Endothelial cell of umbilical vein (primary cell): ENCODE results near the gene CLTCL1. TPM values are rescaled to one million over a fixed set of nuclear protein-coding genes. Genes with fewer than 3 reads are reported as not detected.

ENCODE experiments used
- BruUV-seq: library from RNA; stranded (reverse); fragments of 400-500 nt; replicated peaks from 2 replicates; lab custom pipeline; 2021; lab: Mats Ljungman, UMichigan
- CTCF ChIA-PET: fragments of 300-600, 350-600 bp; sonication (Branson Sonifier 250); formaldehyde crosslinking; loops from one replicate; lab custom pipeline; 2021; ENCODE audit warnings: antibody characterized with exemption, inconsistent platforms; lab: Charles Lee
- POLR2A ChIA-PET: fragments of 300-600, 350-600 bp; sonication (Branson Sonifier 250); formaldehyde crosslinking; loops from one replicate; lab custom pipeline; 2021; ENCODE audit warnings: antibody characterized with exemption, inconsistent platforms; lab: Charles Lee
- DNase-seq: peaks from one replicate; pipeline ENCODE4 v3.0.0-alpha.2; 2011; ENCODE audit warnings: low read depth, low spot score
- FAIRE-seq: peaks from 2 replicates; lab custom pipeline; 2011; peaks lifted over from hg19 to GRCh38; lab: Jason Lieb, UNC
- H2AFZ ChIP-seq: 2 replicates; pipeline ENCODE4 v1.6.0; 2012; ENCODE audit warnings: low read depth, low read length, control low read depth, inconsistent platforms
- H3K27ac ChIP-seq: 2 replicates; pipeline ENCODE4 v1.5.1; 2011; ENCODE audit warnings: low read depth, mild to moderate bottlenecking, control low read depth, low read length, moderate library complexity; ENCODE audit not compliant: insufficient read depth
- H3K27me3 ChIP-seq, 2 experiments: 2 replicates each; pipeline versions ENCODE4 v1.6.0 to v1.6.1; 2011; ENCODE audit warnings: low read length in 2 of 2, mixed read lengths in 1 of 2; ENCODE audit not compliant: control insufficient read depth in 2 of 2, insufficient read depth in 2 of 2
- H3K36me3 ChIP-seq, 2 experiments: 2 replicates in 1 of 2; 3 replicates in 1 of 2; pipeline ENCODE4 v1.5.1; 2011; ENCODE audit warnings: low read length in 2 of 2, mild to moderate bottlenecking in 1 of 2, moderate library complexity in 1 of 2; ENCODE audit not compliant: control insufficient read depth in 2 of 2, insufficient read depth in 2 of 2; ENCODE audit errors: extremely low read depth in 1 of 2
- H3K4me1 ChIP-seq: 3 replicates; pipeline ENCODE4 v1.5.1; 2011; ENCODE audit warnings: mild to moderate bottlenecking, low read length; ENCODE audit not compliant: control insufficient read depth, insufficient read depth; ENCODE audit errors: extremely low read depth
- H3K4me2 ChIP-seq: 2 replicates; pipeline ENCODE4 v1.6.1; 2011; ENCODE audit warnings: low read length, control low read depth, mixed read lengths; ENCODE audit not compliant: insufficient read depth
- H3K4me3 ChIP-seq, 3 experiments: fragments of 200-600 bp in 1 of 3; sonication (generic), shearing (Covaris generic) in 1 of 3; replicated peaks in 1 of 3; 2 replicates each; pipeline ENCODE4 v1.5.1; 2011 to 2016; ENCODE audit warnings: control low read depth in 3 of 3, low read length in 3 of 3, mild to moderate bottlenecking in 2 of 3, inconsistent platforms in 1 of 3, low read depth in 1 of 3, moderate library complexity in 1 of 3; ENCODE audit not compliant: insufficient read depth in 1 of 3
- H3K79me2 ChIP-seq: 2 replicates; pipeline ENCODE4 v1.6.0; 2012; ENCODE audit warnings: low read length, inconsistent platforms; ENCODE audit not compliant: control insufficient read depth, insufficient read depth
- H3K9ac ChIP-seq: replicated peaks from 2 replicates; pipeline ENCODE3; 2011; ENCODE audit warnings: low read length, control low read depth; ENCODE audit not compliant: insufficient read depth; ENCODE audit errors: extremely low read depth
- H3K9me1 ChIP-seq: replicated peaks from 3 replicates; pipeline ENCODE4 v1.6.0; 2011; ENCODE audit warnings: mild to moderate bottlenecking, low read length; ENCODE audit not compliant: control insufficient read depth, insufficient read depth; ENCODE audit errors: extremely low read depth
- H3K9me3 ChIP-seq: replicated peaks from 2 replicates; pipeline ENCODE4 v1.5.1; 2012; ENCODE audit warnings: low read length, inconsistent platforms; ENCODE audit not compliant: control insufficient read depth, insufficient read depth
- H4K20me1 ChIP-seq: replicated peaks from 2 replicates; pipeline ENCODE3; 2011; ENCODE audit warnings: mild to moderate bottlenecking, low read length; ENCODE audit not compliant: control insufficient read depth, insufficient read depth; ENCODE audit errors: extremely low read depth
- GATA2 ChIP-seq: IDR thresholded peaks from 2 replicates; pipeline ENCODE4 v1.7.0; 2011; ENCODE audit warnings: low read depth, mild to moderate bottlenecking, moderate library complexity, mixed read lengths, low read length; ENCODE audit not compliant: insufficient read length, insufficient read depth
- JUN ChIP-seq: IDR thresholded peaks from 2 replicates; pipeline ENCODE4 v1.6.1; 2011; ENCODE audit warnings: borderline replicate concordance, low read depth; ENCODE audit not compliant: insufficient read length, insufficient read depth
- MYC ChIP-seq: IDR thresholded peaks from one replicate; pipeline ENCODE4 v1.6.1; 2011; ENCODE audit warnings: mild to moderate bottlenecking, low read depth, low read length
- POLR2A ChIP-seq: IDR thresholded peaks from 2 replicates; pipeline ENCODE4 v1.6.1; 2012; ENCODE audit warnings: low read depth, mild to moderate bottlenecking, control low read depth, low read length
- dilution Hi-C: fragments of 300-500 bp; cut with MboI; formaldehyde crosslinking; loops from one replicate; pipeline ENCODE4 v1.15.0; 2019; ENCODE audit warnings: low sequenced_read_pairs; ENCODE audit not compliant: extremely low pct_ligation_motif_present
- intact Hi-C: fragments of 100-400 bp; cut with micrococcal nuclease; formaldehyde crosslinking; loops from one replicate; pipeline ENCODE4 v1.10.0; 2022
- polyA plus RNA-seq, 4 experiments: library from polyadenylated mRNA; depleted of rRNA in 3 of 4; stranded (reverse) in 3 of 4; unstranded in 1 of 4; fragments of >200 nt; gene quantifications; 2 replicates each; pipeline versions ENCODE4 v1.2.1 to v1.2.3, GENCODE V29; 2011 to 2012; ENCODE audit warnings: missing spikeins in 1 of 4
- total RNA-seq: library from RNA; stranded (reverse); gene quantifications from 2 replicates; pipeline ENCODE4 v1.2.3, GENCODE V29; 2021
- TF ChIP-seq, protein P1 (sequence below): IDR thresholded peaks from 2 replicates; pipeline ENCODE4 v1.6.1; 2011; ENCODE audit not compliant: insufficient read depth, insufficient read length
- TF ChIP-seq, protein P2 (sequence below), 2 donors: IDR thresholded peaks; 1 replicate in 1 of 2; 2 replicates in 1 of 2; pipeline ENCODE4 v1.5.1; 2011; ENCODE audit warnings: low read length in 2 of 2, mild to moderate bottlenecking in 2 of 2, moderate library complexity in 2 of 2, control low read depth in 1 of 2, inconsistent platforms in 1 of 2, low read depth in 1 of 2; ENCODE audit not compliant: insufficient read depth in 1 of 2; ENCODE audit errors: extremely low read depth in 1 of 2

Gene CLTCL1
- total and polyA plus RNA-seq, 2 donors (not counting 3 experiments of a cell fraction or from before 2014, with no cell fraction given) = 5.0 to 6.2 TPM

GRCh38 chr22:19212302-19212870 lies 79.1 kb downstream of the CLTCL1 start:
- CTCF ChIA-PET = no interaction called here
- Histone ChIP-seq H3K79me2 (no peaks in the 10 kb centered on the region), H3K4me1 (no peaks in the 10 kb centered on the region), H3K9me3 (no peaks in the 10 kb centered on the region), H3K9ac (no peak overlapping the region), H3K9me1 (no peaks in the 10 kb centered on the region), H3K4me2 (no peak overlapping the region), H3K36me3 (peaks cover 0 to 7% of the 10 kb centered on the region in 2 experiments), H3K4me3 (no peak overlapping the region), H4K20me1 (no peaks in the 10 kb centered on the region), H2AFZ (no peak overlapping the region), H3K27me3 (no peaks in the 10 kb centered on the region), H3K27ac (no peak overlapping the region)
- POLR2A ChIA-PET = no interaction called here
- no peak for FAIRE-seq
- TF ChIP-seq, protein P1, sequence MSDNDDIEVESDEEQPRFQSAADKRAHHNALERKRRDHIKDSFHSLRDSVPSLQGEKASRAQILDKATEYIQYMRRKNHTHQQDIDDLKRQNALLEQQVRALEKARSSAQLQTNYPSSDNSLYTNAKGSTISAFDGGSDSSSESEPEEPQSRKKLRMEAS = no peak
- TF ChIP-seq POLR2A = no peak
- no peak for TF ChIP-seq MYC
- TF ChIP-seq JUN = no peak
- no peak for TF ChIP-seq GATA2
- TF ChIP-seq, protein P2, sequence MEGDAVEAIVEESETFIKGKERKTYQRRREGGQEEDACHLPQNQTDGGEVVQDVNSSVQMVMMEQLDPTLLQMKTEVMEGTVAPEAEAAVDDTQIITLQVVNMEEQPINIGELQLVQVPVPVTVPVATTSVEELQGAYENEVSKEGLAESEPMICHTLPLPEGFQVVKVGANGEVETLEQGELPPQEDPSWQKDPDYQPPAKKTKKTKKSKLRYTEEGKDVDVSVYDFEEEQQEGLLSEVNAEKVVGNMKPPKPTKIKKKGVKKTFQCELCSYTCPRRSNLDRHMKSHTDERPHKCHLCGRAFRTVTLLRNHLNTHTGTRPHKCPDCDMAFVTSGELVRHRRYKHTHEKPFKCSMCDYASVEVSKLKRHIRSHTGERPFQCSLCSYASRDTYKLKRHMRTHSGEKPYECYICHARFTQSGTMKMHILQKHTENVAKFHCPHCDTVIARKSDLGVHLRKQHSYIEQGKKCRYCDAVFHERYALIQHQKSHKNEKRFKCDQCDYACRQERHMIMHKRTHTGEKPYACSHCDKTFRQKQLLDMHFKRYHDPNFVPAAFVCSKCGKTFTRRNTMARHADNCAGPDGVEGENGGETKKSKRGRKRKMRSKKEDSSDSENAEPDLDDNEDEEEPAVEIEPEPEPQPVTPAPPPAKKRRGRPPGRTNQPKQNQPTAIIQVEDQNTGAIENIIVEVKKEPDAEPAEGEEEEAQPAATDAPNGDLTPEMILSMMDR (IDR thresholded peaks at IDR 0.05; ENCODE audit: extremely low read depth in 1 of 2, insufficient read depth in 1 of 2, low read depth in 1 of 2, low read length in 2 of 2) = no peak
- intact Hi-C loops = no loop called here
- dilution Hi-C loops = no loop called here
- no peak for DNase-seq
- no TSS peak for BruUV-seq
